SK-N-SH (cell line): ENCODE measurements around the gene ST6GALNAC5. TPM values are rescaled to one million over a fixed set of nuclear protein-coding genes. Genes with fewer than 3 reads are reported as not detected.

ENCODE experiments used
- CTCF ChIA-PET: fragments of 300-600, 350-600 bp; formaldehyde crosslinking; extraction: SDS; loops from one replicate; lab custom pipeline; 2021; lab: Yijun Ruan, JAX
- POLR2A ChIA-PET: fragments of 350-600 bp; sonication (Branson Sonifier 250); formaldehyde crosslinking; extraction: SDS; loops from one replicate; lab custom pipeline; 2020; ENCODE audit warnings: antibody characterized with exemption, inconsistent platforms; lab: Yijun Ruan, JAX
- DNase-seq: peaks from one replicate; pipeline ENCODE4 v3.0.0; 2012
- H2AFZ ChIP-seq: fragments of 200-600 bp; sonication (generic); 2 replicates; pipeline ENCODE4 v1.8.1; 2016; ENCODE audit warnings: antibody characterized with exemption, mild to moderate bottlenecking, low read depth
- H3F3A ChIP-seq: fragments of 200-600 bp; sonication (generic); replicated peaks from 2 replicates; pipeline ENCODE3; 2016; ENCODE audit warnings: antibody characterized with exemption, mild to moderate bottlenecking; ENCODE audit not compliant: insufficient read depth
- H3K27ac ChIP-seq, 2 experiments: fragments of 200-500 bp in 1 of 2; fragments of 200-600 bp in 1 of 2; sonication (Bioruptor generic) in 1 of 2; sonication (generic), shearing (Covaris generic) in 1 of 2; 2 replicates each; pipeline versions ENCODE4 v1.5.1 to v1.6.1; 2014 to 2016; ENCODE audit warnings: low read depth in 2 of 2, inconsistent platforms in 1 of 2, low read length in 1 of 2, mild to moderate bottlenecking in 1 of 2, mixed read lengths in 1 of 2
- H3K27me3 ChIP-seq: fragments of 200-600 bp; sonication (generic), shearing (Covaris generic); 2 replicates; pipeline ENCODE4 v1.6.1; 2016; ENCODE audit warnings: mixed run types; ENCODE audit not compliant: insufficient read depth
- H3K36me3 ChIP-seq, 2 experiments: fragments of 200-500 bp in 1 of 2; fragments of 200-600 bp in 1 of 2; sonication (Bioruptor generic) in 1 of 2; sonication (generic) in 1 of 2; replicated peaks in 1 of 2; 2 replicates each; pipeline versions ENCODE3 to v1.5.1; 2014 to 2016; ENCODE audit warnings: low read length in 1 of 2, mild to moderate bottlenecking in 1 of 2; ENCODE audit not compliant: insufficient read depth in 2 of 2, control insufficient read depth in 1 of 2
- H3K4me1 ChIP-seq, 2 experiments: fragments of 200-500 bp in 1 of 2; fragments of 200-600 bp in 1 of 2; sonication (Bioruptor generic) in 1 of 2; sonication (generic), shearing (Covaris generic) in 1 of 2; 2 replicates each; pipeline versions ENCODE4 v1.5.1 to v1.6.1; 2014 to 2016; ENCODE audit warnings: low read depth in 1 of 2, low read length in 1 of 2, mixed run types in 1 of 2; ENCODE audit not compliant: insufficient read depth in 2 of 2, control insufficient read depth in 1 of 2
- H3K4me2 ChIP-seq: fragments of 200-600 bp; sonication (generic), shearing (Covaris generic); 2 replicates; pipeline ENCODE4 v1.6.1; 2017; ENCODE audit warnings: mixed run types
- H3K4me3 ChIP-seq, 2 experiments: fragments of 200-500 bp in 1 of 2; fragments of 200-600 bp in 1 of 2; sonication (Bioruptor generic) in 1 of 2; sonication (generic), shearing (Covaris generic) in 1 of 2; 2 replicates each; pipeline versions ENCODE4 v1.5.1 to v1.8.1; 2014 to 2016; ENCODE audit warnings: low read depth in 2 of 2, inconsistent platforms in 1 of 2, low read length in 1 of 2, mild to moderate bottlenecking in 1 of 2, mixed read lengths in 1 of 2, moderate library complexity in 1 of 2
- H3K79me2 ChIP-seq: fragments of 200-600 bp; sonication (generic); 2 replicates; pipeline ENCODE4 v1.8.1; 2017; ENCODE audit warnings: mild to moderate bottlenecking; ENCODE audit not compliant: insufficient read depth
- H3K9ac ChIP-seq: fragments of 200-600 bp; sonication (generic); 2 replicates; pipeline ENCODE4 v1.6.1; 2017; ENCODE audit warnings: mixed run types
- H3K9me2 ChIP-seq: fragments of 200-600 bp; sonication (generic); 2 replicates; pipeline ENCODE4 v1.6.1; 2017; ENCODE audit warnings: mixed run types
- H3K9me3 ChIP-seq: fragments of 200-600 bp; sonication (generic); 2 replicates; pipeline ENCODE4 v1.6.1; 2017; ENCODE audit warnings: mixed run types, mild to moderate bottlenecking, moderate library complexity
- H4K20me1 ChIP-seq: fragments of 200-600 bp; sonication (generic); 2 replicates; pipeline ENCODE4 v1.6.1; 2017; ENCODE audit warnings: mild to moderate bottlenecking, mixed run types; ENCODE audit not compliant: insufficient read depth
- FOSL2 ChIP-seq: IDR thresholded peaks from 2 replicates; pipeline ENCODE4 v1.4.0; 2012; ENCODE audit warnings: low read depth, mild to moderate bottlenecking, moderate library complexity, borderline replicate concordance
- FOXM1 ChIP-seq: IDR thresholded peaks from 2 replicates; pipeline ENCODE4 v1.4.0; 2012; ENCODE audit warnings: low read depth, mild to moderate bottlenecking
- GATA2 ChIP-seq: sonication (generic); formaldehyde crosslinking; IDR thresholded peaks from 2 replicates; pipeline ENCODE4 v1.5.0; 2020; ENCODE audit warnings: mild to moderate bottlenecking, missing genetic modification reagents
- IRF3 ChIP-seq: fragments of 150-350 bp; IDR thresholded peaks from 2 replicates; pipeline ENCODE4 v1.6.1; 2016; ENCODE audit warnings: mild to moderate bottlenecking, low read depth, low read length
- MXI1 ChIP-seq: IDR thresholded peaks from 2 replicates; pipeline ENCODE4 v1.6.1; 2012; ENCODE audit warnings: mild to moderate bottlenecking, low read depth, low read length, improper control_type of control experiment
- POLR2AphosphoS5 ChIP-seq: IDR thresholded peaks from 2 replicates; pipeline ENCODE4 v1.6.1; 2012; ENCODE audit warnings: low read depth, low read length
- RXRA ChIP-seq: IDR thresholded peaks from 2 replicates; pipeline ENCODE4 v1.4.0; 2012; ENCODE audit warnings: low read depth, mild to moderate bottlenecking, borderline replicate concordance
- SMC3 ChIP-seq: IDR thresholded peaks from 2 replicates; pipeline ENCODE4 v1.6.1; 2012; ENCODE audit warnings: low read depth, low read length, improper control_type of control experiment
- TCF12 ChIP-seq: IDR thresholded peaks from 2 replicates; pipeline ENCODE4 v1.4.0; 2012
- ZBTB33 ChIP-seq: IDR thresholded peaks from 2 replicates; pipeline ENCODE4 v1.4.0; 2012; ENCODE audit warnings: low read depth, borderline replicate concordance
- WGBS: methylation state at CpG from one replicate; pipeline ENCODE4 v1.1.6; 2017; ENCODE audit warnings: low lambda C conversion rate; 5-methylcytosine and 5-hydroxymethylcytosine counted together
- polyA plus RNA-seq, 3 experiments: library from polyadenylated mRNA; depleted of rRNA; stranded (reverse); fragments of >200 nt; gene quantifications; 2 replicates each; pipeline ENCODE4 v1.2.3, GENCODE V29; 2012

Gene ST6GALNAC5
- polyA plus RNA-seq, 1 of the 3 experiments (the other 2 are of a cell fraction), result 10.6 TPM

DNA sequence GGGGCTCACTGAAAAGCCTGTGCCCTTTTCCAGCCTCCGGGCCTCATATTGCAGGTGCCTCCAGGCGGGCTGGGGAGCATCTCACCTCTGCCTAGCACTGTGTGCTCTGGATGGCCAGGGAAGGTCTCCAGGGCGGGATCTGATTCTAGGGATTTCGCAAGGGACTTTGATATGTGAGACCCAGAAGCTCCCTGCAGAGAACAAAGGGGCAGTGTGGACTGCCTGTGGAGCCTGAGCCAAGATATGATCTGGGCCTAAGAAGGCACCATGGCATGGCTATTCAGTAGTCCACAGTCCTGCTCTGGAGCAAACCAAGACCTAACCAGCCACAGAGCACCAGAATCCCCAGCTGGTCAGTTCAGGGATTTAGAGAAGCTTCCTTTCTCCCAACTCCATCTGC, 157.2 kb downstream of the ST6GALNAC5 start:
- Histone ChIP-seq H3K9me3 (no peaks in the 10 kb centered on the region), H3K9ac (no peak overlapping the region), H3K27me3 (no peaks in the 10 kb centered on the region), H3K4me2 (no peak overlapping the region), H3K4me3 (no peak overlapping the region), H3K4me1 (no peaks in the 10 kb centered on the region), H2AFZ (no peak overlapping the region), H4K20me1 (no peaks in the 10 kb centered on the region), H3K36me3 (no peaks in the 10 kb centered on the region), H3K27ac (no peak overlapping the region), H3K79me2 (no peaks in the 10 kb centered on the region), H3K9me2 (no peaks in the 10 kb centered on the region), H3F3A (no peaks in the 10 kb centered on the region)
- ChIA-PET CTCF (no interaction called here), POLR2A (no interaction called here)
- DNase-seq, result no peak
- 85% methylated on average over 4 of the region's 4 CpGs for WGBS
- TF ChIP-seq FOSL2, result no peak

DNA sequence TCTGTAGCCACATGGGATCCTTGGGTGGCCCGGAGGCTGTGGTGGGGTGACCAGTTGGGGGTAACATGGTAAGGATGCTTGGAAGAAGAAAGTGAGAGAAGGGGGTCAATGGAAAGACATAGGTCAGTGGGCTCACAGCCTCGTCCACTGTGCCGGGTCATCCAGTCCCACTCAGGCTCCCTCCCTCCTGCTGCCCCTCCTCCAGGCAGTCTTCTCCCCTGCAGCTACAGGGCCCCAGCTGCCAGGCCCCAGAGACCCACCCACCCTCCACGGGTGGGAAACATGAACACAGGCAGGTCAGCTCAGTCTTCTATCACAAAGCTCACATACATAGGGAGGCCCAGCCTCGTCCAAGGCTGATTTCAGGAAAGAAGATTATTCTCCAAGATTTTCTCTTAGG, 158.3 kb downstream of the ST6GALNAC5 start:
- no peak overlapping the region for H3K4me2 ChIP-seq
- no peak overlapping the region for H2AFZ ChIP-seq
- H3K36me3 ChIP-seq, result no peaks in the 10 kb centered on the region
- no peaks in the 10 kb centered on the region for H3K79me2 ChIP-seq
- POLR2A ChIA-PET, result no interaction called here
- no peak for DNase-seq
- WGBS, result 88% methylated on average over 3 of the region's 5 CpGs
- H3K4me3 ChIP-seq, result no peak overlapping the region
- TF ChIP-seq SMC3, result no peak
- TF ChIP-seq TCF12, result no peak
- TF ChIP-seq MXI1, result no peak
- TF ChIP-seq ZBTB33, result no peak
- TF ChIP-seq IRF3, result no peak
- no peak for TF ChIP-seq FOXM1
- TF ChIP-seq POLR2AphosphoS5, result no peak
- no peak for TF ChIP-seq RXRA
- no peak for TF ChIP-seq GATA2 (CRISPR knock-in tag)
- H3K27ac ChIP-seq, result no peak overlapping the region
- H3K4me1 ChIP-seq, result no peaks in the 10 kb centered on the region
- H3F3A ChIP-seq, result no peaks in the 10 kb centered on the region
- H3K9me3 ChIP-seq, result no peaks in the 10 kb centered on the region
- no peaks in the 10 kb centered on the region for H3K9me2 ChIP-seq
- CTCF ChIA-PET, result no interaction called here
- no peaks in the 10 kb centered on the region for H4K20me1 ChIP-seq
- H3K9ac ChIP-seq, result no peak overlapping the region
- H3K27me3 ChIP-seq, result no peaks in the 10 kb centered on the region
